IPS-NIHi11 (cell line): ENCODE data around the gene CIDEC.
A peak's percentile ranks its signal among the peaks of the same experiment; 100 is the strongest.

ENCODE experiments used
- DNase-seq: peaks from one replicate; pipeline ENCODE4 v3.0.0; 2012; ENCODE audit warnings: mixed read lengths, low spot score

CIDEC gene

DNA sequence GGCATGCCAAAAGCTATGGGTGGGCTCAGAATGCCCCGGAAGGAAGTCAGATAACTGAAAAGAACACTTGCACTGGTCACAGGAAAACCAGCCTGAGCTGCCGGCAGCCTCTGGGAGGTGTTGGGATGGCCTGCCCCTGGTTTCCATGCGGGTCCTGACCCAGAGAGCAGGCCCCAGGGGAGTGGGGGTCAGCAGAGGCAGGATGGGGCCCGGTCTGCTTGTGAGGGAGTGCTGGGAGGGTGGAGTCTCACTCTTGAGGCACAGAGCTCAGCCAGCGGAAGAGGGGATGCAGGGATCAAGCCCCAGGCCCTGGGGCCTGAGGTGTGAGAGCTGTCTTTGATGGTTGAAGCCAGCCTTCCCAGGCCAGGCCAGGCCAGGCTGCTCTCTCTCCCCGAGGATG is 33.8 kb downstream of the CIDEC start:
- DNase-seq, result no peak

DNA sequence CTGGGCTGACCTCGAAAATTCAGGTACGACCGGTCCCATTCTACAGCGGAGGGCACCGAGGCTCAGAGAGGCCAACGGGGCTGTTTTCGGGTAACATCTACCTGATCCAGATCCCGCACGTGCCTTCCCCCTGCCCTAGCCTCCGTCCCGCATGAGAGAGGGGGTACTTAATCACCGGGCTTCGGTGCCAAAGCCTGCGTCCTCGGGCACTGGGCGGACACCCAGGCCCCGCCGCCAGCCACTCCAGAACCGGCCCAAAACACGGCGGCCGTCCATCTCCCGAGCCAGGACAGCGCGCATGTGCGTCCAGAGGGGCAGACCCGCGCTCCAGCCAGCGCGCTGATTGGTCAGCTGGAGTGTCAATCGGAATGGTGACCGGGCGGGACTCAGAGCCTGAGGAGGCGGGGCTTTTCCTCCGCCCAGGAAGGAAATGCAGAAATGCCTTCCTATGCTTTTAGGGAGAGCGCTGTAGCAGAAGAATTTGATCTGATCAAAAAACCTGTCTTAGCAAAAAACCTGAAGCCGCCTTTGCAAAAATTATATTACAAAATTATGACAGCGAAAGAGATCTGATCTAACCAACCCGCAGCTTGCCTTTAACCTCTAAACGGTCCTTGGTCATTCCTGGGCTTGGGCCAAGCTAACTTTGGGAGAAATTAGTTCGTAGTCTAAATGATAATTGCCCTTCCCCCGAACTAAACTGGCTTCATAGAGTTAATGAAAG is 36.2 kb downstream of the CIDEC start, which contains the start of gene RPUSD3:
TSS of gene RPUSD3 (minus strand) at position 294 of the 724 bp plus-strand sequence. CDS start at position 276, 18 bp downstream.
- DNase-seq, result peak; percentile 100

DNA sequence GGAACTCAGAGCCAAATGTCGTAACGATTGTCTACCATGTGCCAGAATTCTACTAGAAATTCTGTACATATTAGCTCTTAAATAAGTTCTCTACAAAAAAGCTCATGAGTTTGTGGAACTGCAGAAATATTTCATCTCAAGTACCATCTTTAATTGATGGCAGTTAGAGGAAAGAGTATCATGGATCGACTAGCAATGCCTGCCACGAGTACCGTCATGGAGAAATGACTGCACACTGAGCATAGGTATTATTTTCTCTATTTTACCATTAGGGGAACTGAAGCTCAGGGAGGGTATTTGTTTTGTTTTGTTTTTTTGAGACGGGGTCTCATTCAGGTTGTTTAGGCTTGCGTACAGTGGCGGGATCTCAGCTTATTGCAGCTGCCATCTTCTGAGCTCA is 39.0 kb downstream of the CIDEC start:
- DNase-seq, result no peak

DNA sequence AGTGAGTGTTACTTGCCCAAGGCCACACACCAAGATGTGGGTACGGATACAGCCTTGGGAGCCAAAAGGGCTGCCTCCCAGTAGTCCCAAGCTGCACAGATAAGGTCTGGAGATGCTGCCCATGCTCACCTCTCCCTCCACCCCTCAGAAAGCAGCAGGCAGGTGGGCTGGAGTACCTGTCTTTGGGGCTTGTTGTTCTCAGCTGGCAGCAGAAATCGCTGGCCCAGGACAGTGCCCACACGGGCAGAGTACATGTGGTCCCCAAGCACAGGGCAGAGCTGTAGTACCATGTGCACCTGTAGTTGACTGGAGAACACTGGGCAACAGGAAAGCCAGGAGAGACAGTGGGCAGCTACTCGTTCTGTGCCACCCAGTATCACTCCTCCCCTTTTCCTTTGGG is 41.2 kb downstream of the CIDEC start:
- DNase-seq, result no peak

DNA sequence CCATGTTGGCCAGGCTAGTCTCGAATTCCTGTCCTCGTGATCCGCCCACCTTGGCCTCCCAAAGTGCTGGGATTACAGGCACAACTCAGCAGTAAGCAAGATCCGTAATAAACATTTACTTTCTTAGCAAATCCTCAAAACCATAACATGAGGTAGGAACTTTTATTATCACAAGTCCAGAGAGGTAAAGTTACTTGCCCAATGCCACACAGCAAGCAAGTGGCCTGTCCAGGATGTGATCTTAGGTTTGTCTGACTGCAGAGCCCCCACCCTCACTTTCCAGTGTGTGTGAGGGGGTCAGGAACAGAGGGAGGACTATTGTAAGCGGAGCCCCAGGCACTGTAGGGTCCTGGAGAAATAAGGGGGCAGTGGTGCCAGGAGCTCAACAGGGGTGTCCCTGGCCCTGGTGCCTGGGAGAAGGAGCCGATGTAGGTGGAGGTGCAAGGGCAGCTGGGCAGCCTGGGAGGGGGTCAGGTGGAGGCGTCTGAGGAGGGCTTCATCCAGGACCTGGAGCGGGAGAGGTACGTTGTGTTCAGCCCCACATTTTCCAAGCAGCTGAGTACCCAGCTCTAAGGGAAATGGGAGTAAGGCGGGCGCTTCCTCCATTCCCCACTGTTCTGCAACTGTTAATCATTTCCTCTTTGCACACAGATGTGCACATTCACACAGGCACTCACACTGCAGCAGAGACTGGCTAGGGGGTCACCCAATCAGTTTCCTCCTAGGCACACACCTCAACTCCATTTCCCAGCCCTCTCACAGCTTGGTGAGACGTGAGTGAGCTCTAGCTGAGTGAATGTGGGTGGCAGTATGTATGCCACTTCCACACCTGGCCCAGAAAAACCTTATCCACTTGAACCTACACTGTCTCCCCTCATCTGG is 42.1 kb downstream of the CIDEC start:
- no peak for DNase-seq

DNA sequence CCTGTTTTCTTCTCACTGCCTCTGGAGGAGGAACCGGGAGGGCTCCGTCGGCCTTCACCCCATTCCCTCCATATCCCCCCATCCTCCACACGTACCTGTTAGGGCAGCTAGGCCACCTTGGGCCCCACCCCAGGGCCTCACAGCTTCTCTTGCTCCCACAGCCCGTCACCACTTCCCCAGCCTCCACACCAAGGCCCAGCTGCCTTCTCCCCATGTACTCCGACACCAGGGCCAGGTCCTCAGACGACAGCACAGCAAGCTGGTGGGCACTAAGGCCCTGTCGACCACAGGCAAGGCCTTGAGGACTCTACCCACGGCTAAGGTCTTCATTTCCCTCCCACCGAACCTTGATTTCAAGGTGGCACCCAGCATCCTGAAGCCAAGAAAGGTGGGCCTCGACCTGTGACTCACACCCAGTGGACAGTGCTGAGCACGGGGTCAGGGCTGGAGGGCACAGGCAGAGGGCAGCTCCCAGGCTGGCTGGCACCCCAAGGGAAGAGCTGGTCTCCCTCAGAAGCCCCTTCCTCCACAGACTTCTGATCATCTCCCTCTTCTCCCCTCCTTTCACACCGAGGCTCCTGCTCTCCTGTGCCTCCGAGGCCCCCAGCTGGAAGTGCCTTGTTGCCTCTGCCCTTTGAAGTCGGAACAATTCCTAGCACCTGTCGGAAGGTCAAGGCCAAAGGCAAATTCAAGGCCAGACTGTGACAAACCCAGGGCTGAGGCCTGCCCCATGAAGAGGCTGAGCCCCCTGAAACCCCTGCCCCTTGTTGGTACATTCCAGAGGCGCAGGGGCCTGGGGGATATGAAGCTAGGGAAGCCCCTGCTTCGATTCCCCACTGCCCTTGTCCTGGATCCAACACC is 45.3 kb downstream of the CIDEC start:
- no peak for DNase-seq

DNA sequence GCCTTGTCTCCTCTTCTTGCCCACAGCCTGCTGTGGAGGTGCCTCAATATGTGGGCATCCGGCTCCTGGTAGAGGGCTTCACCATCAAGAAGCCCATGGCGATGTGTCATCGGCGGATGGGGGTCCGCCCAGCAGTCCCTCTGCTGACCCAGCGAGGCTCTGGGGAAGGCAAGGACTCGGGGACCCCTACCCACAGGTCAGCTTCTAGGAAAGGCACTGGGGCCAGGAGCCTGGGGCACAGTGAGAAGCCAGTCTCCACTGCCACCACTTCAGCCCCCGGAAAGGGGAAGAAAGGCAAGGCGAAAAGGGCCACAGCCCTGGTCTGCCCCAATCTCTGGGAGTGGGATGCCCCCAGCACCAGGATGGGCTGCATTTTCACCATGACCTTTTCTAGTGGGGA is 47.0 kb downstream of the CIDEC start:
- DNase-seq, result no peak

DNA sequence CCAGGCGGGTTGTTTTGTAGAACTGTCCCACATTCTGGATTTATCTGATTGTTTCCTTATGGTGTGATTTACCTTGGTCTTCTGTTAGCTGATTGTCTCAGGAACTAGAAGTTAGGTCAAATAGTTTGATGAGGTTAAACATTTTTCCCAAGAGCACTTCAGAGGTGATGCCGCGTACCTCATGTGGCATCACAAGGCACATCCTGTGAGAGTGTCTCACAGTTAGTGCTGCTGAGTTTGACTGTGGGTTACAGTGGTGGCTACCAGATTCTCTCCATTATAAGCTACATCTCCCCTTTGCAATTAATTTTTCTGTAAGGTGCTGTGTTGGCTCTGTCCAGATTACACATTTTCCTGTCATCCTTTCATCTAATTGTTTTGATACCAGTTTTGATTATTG is 48.8 kb downstream of the CIDEC start:
- no peak for DNase-seq

DNA sequence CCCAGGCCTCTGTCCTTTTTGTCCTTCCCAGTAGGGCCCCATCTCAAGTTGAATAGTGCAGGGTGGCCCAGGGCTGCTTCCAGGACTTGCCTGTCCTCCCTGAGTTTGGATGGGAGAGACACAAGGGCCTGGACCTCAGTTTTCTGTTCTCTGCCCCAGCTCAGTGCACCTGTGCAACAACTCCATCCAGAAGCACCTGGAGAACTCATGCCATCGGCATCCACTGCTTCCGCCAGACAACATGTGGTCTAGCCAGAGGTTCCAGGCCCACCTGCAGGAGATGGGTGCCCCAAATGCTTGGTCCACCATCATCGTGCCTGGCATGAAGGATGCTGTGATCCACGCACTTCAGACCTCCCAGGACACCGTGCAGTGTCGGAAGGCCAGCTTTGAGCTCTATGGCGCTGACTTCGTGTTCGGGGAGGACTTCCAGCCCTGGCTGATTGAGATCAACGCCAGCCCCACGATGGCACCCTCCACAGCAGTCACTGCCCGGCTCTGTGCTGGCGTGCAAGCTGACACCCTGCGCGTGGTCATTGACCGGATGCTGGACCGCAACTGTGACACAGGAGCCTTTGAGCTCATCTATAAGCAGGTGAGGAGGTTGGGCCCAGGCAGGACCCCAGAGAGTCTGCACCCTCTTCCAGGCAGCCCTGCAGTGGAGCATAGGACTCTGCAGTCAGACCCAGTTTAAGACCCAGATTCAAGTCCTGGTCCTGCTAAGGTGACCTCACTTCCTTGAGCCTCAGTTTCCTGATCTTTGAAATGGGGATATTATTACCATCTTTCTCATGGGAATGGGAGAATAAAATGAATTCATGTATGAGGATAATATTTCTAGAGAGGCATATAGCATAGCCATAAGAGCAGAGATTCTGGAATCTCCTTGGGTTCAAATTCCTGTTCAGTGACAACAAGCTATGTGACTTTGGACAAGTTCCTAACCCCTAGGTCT is 51.0 kb downstream of the CIDEC start:
- DNase-seq, result no peak

DNA sequence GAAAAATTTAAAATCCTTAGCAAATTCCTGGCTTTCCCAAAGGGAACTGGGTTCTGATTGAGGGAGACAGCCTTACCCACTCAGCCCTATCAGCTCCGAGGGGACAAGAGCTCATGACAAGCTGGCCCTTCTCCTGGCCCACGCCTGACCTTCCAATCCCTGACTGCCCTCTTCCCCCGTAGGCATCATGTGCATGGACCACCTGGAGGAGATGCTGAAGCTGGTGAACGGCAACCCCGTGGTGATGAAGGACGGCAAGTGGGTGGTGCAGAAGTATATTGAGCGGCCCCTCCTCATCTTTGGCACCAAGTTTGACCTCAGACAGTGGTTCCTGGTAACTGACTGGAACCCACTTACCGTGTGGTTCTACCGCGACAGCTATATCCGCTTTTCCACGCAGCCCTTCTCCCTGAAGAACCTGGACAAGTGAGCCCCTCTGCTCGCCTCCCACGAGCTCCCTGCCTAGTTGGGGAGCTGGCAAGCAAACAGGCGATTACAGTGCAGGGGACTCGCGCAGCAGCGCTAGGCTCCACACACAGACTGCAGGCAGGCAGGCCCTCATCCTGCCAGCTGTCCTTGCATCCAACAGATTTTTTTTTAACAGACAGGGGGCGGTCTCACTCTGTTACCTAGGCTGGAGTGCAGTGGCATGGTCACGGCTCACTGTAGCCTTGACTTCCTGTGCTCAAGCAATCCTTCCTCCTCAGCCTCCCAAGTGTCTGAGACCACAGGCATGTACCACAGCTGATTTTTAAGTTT is 53.1 kb downstream of the CIDEC start:
- peak; percentile 71 for DNase-seq

DNA sequence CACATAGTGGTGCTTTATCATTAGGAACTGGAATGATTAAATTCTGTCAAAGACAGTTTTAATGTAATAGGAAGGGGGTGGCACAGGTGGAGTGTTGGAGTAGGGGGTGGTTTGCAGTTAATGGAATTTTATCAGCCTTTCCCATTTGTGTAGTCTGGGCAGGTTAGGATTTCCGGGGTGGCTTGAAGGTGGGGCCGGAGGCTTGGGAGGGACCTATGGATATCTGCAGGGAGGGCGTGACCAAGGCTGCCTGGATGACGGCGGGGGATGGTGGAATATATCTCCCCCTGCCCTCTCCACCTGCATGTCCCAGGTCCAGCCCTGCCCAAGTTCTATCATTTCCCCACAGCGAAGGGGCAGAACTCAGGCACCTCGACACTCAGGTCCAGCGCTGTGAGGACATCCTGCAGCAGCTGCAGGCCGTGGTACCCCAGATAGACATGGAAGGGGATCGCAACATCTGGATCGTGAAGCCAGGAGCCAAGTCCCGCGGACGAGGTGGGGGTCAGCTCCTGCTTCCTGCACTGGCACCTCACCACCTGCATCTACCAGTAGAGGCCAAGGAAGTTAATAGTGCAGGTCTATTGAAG is 54.5 kb downstream of the CIDEC start:
- DNase-seq, result no peak

DNA sequence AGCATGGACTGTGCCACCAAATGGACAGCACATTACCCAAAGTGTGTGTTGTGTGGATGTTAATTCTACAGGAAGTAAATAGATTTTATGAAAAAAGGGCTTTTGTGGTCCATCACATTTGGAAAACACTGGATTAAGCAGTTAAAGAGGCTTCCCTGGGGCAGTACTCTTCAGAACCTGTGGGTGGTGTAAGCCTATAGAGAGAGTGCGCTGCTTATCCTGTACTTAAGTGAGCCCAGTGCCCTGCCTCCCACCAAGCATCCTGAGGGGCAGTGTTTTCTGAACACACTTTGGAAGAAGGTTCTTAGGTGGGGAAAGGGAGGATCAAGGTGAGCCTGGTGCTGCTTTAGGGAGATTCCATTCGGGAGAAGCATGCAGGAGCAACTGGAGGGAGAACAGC is 59.1 kb downstream of the CIDEC start:
- peak; percentile 61 for DNase-seq

DNA sequence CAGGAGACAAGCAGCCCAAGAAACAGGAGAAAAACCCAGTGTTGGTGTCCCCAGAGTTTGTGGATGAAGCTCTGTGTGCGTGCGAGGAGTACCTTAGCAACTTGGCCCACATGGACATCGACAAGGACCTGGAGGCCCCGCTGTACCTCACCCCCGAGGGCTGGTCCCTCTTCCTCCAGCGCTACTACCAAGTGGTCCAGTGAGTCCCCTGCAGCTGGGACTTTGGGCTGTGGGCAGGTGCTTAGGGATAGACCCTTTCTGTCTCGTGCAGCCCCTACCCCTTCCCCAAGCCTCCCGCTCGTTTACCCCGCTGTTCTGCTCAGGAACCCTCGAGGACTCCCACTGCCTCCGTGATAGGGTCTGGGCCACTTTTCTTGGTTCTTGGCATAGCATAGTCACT is 59.5 kb downstream of the CIDEC start:
- no peak for DNase-seq

DNA sequence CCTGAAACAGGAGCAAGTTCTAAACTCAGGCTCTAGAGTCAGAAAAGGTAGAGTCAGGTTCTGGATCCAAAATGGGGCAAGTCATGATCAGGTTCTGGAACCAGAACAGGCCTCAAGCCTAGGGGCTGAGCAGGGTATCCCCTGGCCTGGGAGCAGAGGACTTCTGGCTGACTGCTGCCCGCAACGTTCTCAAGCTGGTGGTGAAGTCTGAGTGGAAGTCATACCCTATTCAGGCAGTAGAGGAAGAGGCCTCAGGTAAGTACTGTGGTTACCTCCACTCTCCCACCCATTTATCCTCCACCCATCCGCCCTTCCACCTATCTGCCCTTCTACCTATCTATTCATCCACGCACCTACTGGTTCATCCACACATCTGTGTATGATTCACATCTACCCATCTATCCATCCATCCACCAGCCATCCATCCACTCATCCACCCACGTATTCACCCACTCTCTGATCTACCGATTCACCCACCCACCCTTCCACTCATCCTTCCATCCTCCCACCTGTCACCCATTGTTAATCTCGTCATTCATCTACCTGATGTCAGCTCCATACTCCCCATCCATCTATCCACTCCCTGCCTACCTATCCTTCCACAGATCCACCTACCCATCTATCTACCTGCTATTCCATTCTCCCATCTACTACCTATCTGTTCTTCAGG is 61.3 kb downstream of the CIDEC start:
- no peak for DNase-seq

DNA sequence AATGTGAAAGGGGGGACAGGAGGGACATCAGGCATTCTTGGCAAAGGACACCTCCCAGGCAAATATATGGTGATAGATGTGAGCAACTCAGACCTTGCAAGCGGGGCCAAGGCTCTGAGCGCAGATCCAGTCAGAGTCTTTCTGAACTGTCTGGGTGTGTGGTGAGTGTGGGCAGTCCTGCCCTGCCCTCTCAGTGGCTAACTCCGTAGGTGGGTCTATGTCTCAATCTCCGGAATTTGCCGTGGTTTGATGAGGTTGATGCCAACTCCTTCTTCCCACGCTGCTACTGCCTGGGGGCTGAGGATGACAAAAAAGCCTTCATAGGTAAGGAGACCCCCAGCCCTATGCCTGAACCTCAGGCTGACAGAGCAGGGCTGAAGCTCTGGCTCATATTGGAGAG is 62.6 kb downstream of the CIDEC start:
- DNase-seq, result no peak
